ENCODE results near the gene EN2.

EN2 gene

GRCh38 chr7:155488483-155489127, 30.7 kb downstream of the EN2 start:
- DNase-seq = no peak

- DNase-seq = no peak
Measured at GRCh38 chr7:155489158-155489840, 31.4 kb downstream of the EN2 start.

GRCh38 chr7:155489862-155490696, 32.1 kb downstream of the EN2 start:
- no peak for DNase-seq

GRCh38 chr7:155490697-155491628, 33.0 kb downstream of the EN2 start:
- DNase-seq = peak; percentile 68

- DNase-seq = no peak
Measured at GRCh38 chr7:155491812-155492211, 33.9 kb downstream of the EN2 start.

GRCh38 chr7:155493744-155494538, 36.0 kb downstream of the EN2 start:
- DNase-seq = no peak

- DNase-seq = no peak
Measured at GRCh38 chr7:155494551-155494950, 36.6 kb downstream of the EN2 start.

- DNase-seq = no peak
Measured at GRCh38 chr7:155495440-155496248, 37.7 kb downstream of the EN2 start.

GRCh38 chr7:155496267-155497005, 38.5 kb downstream of the EN2 start:
- DNase-seq = no peak

- DNase-seq = no peak
Measured at GRCh38 chr7:155497149-155497901, 39.4 kb downstream of the EN2 start.

- DNase-seq = no peak
Measured at GRCh38 chr7:155505422-155505793, 47.5 kb downstream of the EN2 start.

- peak; percentile 17 for DNase-seq
Measured at GRCh38 chr7:155506854-155507337, 49.0 kb downstream of the EN2 start.

- DNase-seq = no peak
Measured at GRCh38 chr7:155507576-155507975, 49.6 kb downstream of the EN2 start.

- no peak for DNase-seq
Measured at GRCh38 chr7:155508376-155509358, 50.7 kb downstream of the EN2 start.

GRCh38 chr7:155509359-155509724, 51.4 kb downstream of the EN2 start:
- DNase-seq = no peak

GRCh38 chr7:155509725-155510551, 52.0 kb downstream of the EN2 start:
- no peak for DNase-seq

Data from DMS153 (cell line).